HepG2 (cell line): ENCODE measurements around the gene H6PD. TPM values are rescaled to one million over a fixed set of nuclear protein-coding genes. Genes with fewer than 3 reads are reported as not detected.
A peak's percentile ranks its signal among the peaks of the same experiment; 100 is the strongest.

Experiments
- AKAP8 ChIP-seq: sonication (generic); formaldehyde crosslinking; IDR thresholded peaks from 2 replicates; pipeline ENCODE4 v1.5.1; 2020; ENCODE audit warnings: mild to moderate bottlenecking, missing genetic modification reagents
- KDM1A ChIP-seq: IDR thresholded peaks from 2 replicates; pipeline ENCODE4 v1.6.1; 2016; ENCODE audit warnings: missing compliant biosample characterization
- MIER3 ChIP-seq: IDR thresholded peaks from 2 replicates; pipeline ENCODE4 v1.6.1; 2016; ENCODE audit warnings: missing compliant biosample characterization, borderline replicate concordance
- NR1H2 ChIP-seq: sonication (generic); formaldehyde crosslinking; IDR thresholded peaks from 2 replicates; pipeline ENCODE4 v1.8.1; 2022; ENCODE audit warnings: low read depth, missing genetic modification reagents, borderline replicate concordance
- RFX3 ChIP-seq: IDR thresholded peaks from 2 replicates; pipeline ENCODE4 v1.6.1; 2016; ENCODE audit warnings: missing biosample characterization, missing genetic modification reagents
- SCMH1 ChIP-seq: sonication (generic); formaldehyde crosslinking; IDR thresholded peaks from 2 replicates; pipeline ENCODE4 v1.9.0; 2021; ENCODE audit warnings: missing genetic modification reagents, mild to moderate bottlenecking, borderline replicate concordance
- STAT5B ChIP-seq: sonication (generic); formaldehyde crosslinking; IDR thresholded peaks from 2 replicates; pipeline ENCODE4 v1.4.0; 2020; ENCODE audit warnings: missing genetic modification reagents
- TBX3 ChIP-seq: fragments of 450-650 bp; IDR thresholded peaks from 2 replicates; pipeline ENCODE4 v1.6.1; 2017; ENCODE audit warnings: antibody characterized with exemption, mild to moderate bottlenecking, inconsistent platforms, borderline replicate concordance
- ZFP36 ChIP-seq: fragments of 150-350 bp; IDR thresholded peaks from 2 replicates; pipeline ENCODE4 v1.6.1; 2018; ENCODE audit warnings: borderline replicate concordance, low read length, low read depth; ENCODE audit not compliant: partially characterized antibody
- ZFY ChIP-seq: sonication (generic); formaldehyde crosslinking; IDR thresholded peaks from 2 replicates; pipeline ENCODE4 v1.4.0; 2020; ENCODE audit warnings: missing genetic modification reagents
- ZGPAT ChIP-seq: IDR thresholded peaks from 2 replicates; pipeline ENCODE4 v1.6.1; 2016; ENCODE audit warnings: mild to moderate bottlenecking
- ZNF101 ChIP-seq: sonication (generic); formaldehyde crosslinking; IDR thresholded peaks from 2 replicates; pipeline ENCODE4 v1.4.0; 2020; ENCODE audit warnings: mild to moderate bottlenecking, low read depth, missing genetic modification reagents, borderline replicate concordance
- ZNF644 ChIP-seq: IDR thresholded peaks from 2 replicates; pipeline ENCODE4 v1.6.1; 2016; ENCODE audit warnings: low read depth
- ZNF83 ChIP-seq: sonication (generic); formaldehyde crosslinking; IDR thresholded peaks from 2 replicates; pipeline ENCODE4 v1.4.0; 2020; ENCODE audit warnings: missing genetic modification reagents, mild to moderate bottlenecking, borderline replicate concordance
- polyA plus RNA-seq, 8 experiments: library from polyadenylated mRNA; depleted of rRNA in 3 of 8; stranded (reverse) in 7 of 8; unstranded in 1 of 8; fragments of >200 nt; fragmentation: Illumina TruSeq in 4 of 8; extraction: Trizol in 4 of 8; gene quantifications; 2 replicates each; pipeline versions ENCODE4 v1.2.1 to v1.2.3, GENCODE V29; 2011 to 2016; ENCODE audit warnings: low read depth in 4 of 8, missing spikeins in 1 of 8, mixed read lengths in 1 of 8; ENCODE audit not compliant: insufficient read depth in 1 of 8
- total RNA-seq, 5 experiments: library from RNA; depleted of rRNA; stranded (reverse); fragments of >200 nt; fragmentation: Illumina TruSeq; extraction: Trizol; gene quantifications; 2 replicates each; pipeline ENCODE4 v1.2.3, GENCODE V29; 2016; ENCODE audit warnings: low read depth in 1 of 5
- TF ChIP-seq, protein P1 (sequence below): sonication (generic); formaldehyde crosslinking; IDR thresholded peaks from 2 replicates; pipeline ENCODE4 v1.4.0; 2020; ENCODE audit warnings: missing genetic modification reagents, borderline replicate concordance
- TF ChIP-seq, protein P2 (sequence below): sonication (generic); formaldehyde crosslinking; IDR thresholded peaks from 2 replicates; pipeline ENCODE4 v1.5.1; 2020; ENCODE audit warnings: mild to moderate bottlenecking, missing genetic modification reagents, moderate library complexity
- TF ChIP-seq, protein P3 (sequence below): sonication (generic); formaldehyde crosslinking; IDR thresholded peaks from 2 replicates; pipeline ENCODE4 v1.5.1; 2020; ENCODE audit warnings: mild to moderate bottlenecking, moderate library complexity, missing genetic modification reagents

Gene H6PD
- total and polyA plus RNA-seq, 2 of the 13 experiments (the other 11 are each of a cell fraction or from before 2014, with no cell fraction given), result 9.3 to 14.1 TPM

GRCh38 chr1:9249534-9250410 is 15.2 kb downstream of the H6PD start (continued):
- TF ChIP-seq ZGPAT (peak; percentile 68), ZNF83 (peak; percentile 41; the same call in 1 of the 2 replicates), KDM1A (CRISPR knock-in tag) (peak; percentile 47; the same call in 1 of the 2 replicates), ZFP36 (no peak), MIER3 (peak; percentile 85; the same call in 1 of the 2 replicates), RFX3 (CRISPR knock-in tag) (no peak), ZNF644 (CRISPR knock-in tag) (peak; percentile 29; the same call in 1 of the 2 replicates), SCMH1 (CRISPR knock-in tag) (no peak), STAT5B (CRISPR knock-in tag) (no peak), NR1H2 (no peak), TBX3 (no peak), AKAP8 (CRISPR knock-in tag) (peak; percentile 82; the same call in 1 of the 2 replicates), ZNF101 (CRISPR knock-in tag) (no peak), ZFY (CRISPR knock-in tag) (peak; percentile 86)
- TF ChIP-seq, protein P1, sequence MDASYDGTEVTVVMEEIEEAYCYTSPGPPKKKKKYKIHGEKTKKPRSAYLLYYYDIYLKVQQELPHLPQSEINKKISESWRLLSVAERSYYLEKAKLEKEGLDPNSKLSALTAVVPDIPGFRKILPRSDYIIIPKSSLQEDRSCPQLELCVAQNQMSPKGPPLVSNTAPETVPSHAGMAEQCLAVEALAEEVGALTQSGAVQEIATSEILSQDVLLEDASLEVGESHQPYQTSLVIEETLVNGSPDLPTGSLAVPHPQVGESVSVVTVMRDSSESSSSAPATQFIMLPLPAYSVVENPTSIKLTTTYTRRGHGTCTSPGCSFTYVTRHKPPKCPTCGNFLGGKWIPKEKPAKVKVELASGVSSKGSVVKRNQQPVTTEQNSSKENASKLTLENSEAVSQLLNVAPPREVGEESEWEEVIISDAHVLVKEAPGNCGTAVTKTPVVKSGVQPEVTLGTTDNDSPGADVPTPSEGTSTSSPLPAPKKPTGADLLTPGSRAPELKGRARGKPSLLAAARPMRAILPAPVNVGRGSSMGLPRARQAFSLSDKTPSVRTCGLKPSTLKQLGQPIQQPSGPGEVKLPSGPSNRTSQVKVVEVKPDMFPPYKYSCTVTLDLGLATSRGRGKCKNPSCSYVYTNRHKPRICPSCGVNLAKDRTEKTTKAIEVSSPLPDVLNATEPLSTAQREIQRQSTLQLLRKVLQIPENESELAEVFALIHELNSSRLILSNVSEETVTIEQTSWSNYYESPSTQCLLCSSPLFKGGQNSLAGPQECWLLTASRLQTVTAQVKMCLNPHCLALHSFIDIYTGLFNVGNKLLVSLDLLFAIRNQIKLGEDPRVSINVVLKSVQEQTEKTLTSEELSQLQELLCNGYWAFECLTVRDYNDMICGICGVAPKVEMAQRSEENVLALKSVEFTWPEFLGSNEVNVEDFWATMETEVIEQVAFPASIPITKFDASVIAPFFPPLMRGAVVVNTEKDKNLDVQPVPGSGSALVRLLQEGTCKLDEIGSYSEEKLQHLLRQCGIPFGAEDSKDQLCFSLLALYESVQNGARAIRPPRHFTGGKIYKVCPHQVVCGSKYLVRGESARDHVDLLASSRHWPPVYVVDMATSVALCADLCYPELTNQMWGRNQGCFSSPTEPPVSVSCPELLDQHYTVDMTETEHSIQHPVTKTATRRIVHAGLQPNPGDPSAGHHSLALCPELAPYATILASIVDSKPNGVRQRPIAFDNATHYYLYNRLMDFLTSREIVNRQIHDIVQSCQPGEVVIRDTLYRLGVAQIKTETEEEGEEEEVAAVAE, result peak; percentile 28; the same call in 1 of the 2 replicates
- TF ChIP-seq, protein P2, sequence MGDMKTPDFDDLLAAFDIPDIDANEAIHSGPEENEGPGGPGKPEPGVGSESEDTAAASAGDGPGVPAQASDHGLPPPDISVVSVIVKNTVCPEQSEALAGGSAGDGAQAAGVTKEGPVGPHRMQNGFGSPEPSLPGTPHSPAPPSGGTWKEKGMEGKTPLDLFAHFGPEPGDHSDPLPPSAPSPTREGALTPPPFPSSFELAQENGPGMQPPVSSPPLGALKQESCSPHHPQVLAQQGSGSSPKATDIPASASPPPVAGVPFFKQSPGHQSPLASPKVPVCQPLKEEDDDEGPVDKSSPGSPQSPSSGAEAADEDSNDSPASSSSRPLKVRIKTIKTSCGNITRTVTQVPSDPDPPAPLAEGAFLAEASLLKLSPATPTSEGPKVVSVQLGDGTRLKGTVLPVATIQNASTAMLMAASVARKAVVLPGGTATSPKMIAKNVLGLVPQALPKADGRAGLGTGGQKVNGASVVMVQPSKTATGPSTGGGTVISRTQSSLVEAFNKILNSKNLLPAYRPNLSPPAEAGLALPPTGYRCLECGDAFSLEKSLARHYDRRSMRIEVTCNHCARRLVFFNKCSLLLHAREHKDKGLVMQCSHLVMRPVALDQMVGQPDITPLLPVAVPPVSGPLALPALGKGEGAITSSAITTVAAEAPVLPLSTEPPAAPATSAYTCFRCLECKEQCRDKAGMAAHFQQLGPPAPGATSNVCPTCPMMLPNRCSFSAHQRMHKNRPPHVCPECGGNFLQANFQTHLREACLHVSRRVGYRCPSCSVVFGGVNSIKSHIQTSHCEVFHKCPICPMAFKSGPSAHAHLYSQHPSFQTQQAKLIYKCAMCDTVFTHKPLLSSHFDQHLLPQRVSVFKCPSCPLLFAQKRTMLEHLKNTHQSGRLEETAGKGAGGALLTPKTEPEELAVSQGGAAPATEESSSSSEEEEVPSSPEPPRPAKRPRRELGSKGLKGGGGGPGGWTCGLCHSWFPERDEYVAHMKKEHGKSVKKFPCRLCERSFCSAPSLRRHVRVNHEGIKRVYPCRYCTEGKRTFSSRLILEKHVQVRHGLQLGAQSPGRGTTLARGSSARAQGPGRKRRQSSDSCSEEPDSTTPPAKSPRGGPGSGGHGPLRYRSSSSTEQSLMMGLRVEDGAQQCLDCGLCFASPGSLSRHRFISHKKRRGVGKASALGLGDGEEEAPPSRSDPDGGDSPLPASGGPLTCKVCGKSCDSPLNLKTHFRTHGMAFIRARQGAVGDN, result peak; percentile 92
- TF ChIP-seq, protein P3, sequence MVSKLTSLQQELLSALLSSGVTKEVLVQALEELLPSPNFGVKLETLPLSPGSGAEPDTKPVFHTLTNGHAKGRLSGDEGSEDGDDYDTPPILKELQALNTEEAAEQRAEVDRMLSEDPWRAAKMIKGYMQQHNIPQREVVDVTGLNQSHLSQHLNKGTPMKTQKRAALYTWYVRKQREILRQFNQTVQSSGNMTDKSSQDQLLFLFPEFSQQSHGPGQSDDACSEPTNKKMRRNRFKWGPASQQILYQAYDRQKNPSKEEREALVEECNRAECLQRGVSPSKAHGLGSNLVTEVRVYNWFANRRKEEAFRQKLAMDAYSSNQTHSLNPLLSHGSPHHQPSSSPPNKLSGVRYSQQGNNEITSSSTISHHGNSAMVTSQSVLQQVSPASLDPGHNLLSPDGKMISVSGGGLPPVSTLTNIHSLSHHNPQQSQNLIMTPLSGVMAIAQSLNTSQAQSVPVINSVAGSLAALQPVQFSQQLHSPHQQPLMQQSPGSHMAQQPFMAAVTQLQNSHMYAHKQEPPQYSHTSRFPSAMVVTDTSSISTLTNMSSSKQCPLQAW (CRISPR knock-in tag), result peak; percentile 64; the same call in 1 of the 2 replicates
